Measurements from ENCODE around the gene GSTM3.

GSTM3 gene

DNA sequence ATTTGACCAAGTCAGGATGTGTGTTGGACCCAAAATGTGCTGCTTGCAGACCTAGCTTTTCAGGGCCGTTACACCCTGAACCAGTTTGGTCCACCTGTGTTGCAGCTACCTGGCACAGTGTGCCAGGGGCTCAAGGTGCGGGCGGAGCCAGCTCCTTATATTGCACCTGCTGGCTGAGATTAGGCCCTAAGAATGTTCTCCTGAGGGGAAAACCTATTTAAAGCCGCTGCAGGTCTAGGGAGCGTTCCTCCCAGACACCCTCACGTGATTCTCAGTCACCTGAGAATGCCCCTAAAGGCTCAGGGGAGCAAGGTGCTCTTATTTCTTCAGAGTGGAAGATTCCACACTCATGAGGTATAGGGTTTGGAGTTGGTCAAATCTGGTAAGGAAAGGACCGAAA, 12.0 kb downstream of the GSTM3 start:
- Histone ChIP-seq H4K20me1 (ENCODE audit: insufficient read depth, low read length) (no peaks in the 10 kb centered on the region), H3K9ac (ENCODE audit: low read length) (no peak overlapping the region), H3F3A (ENCODE audit: insufficient read depth, low read length) (no peaks in the 10 kb centered on the region), H3K27ac (ENCODE audit: low read length) (no peak overlapping the region), H3K36me3 (replicated peaks; ENCODE audit: insufficient read depth, low read length) (no peaks in the 10 kb centered on the region), H3K79me2 (ENCODE audit: low read length) (no peaks in the 10 kb centered on the region), H3K27me3 (replicated peaks; ENCODE audit: insufficient read depth, low read length) (no peaks in the 10 kb centered on the region), H3K4me3 (ENCODE audit: low read length) (no peak overlapping the region), H3K9me2 (replicated peaks; ENCODE audit: insufficient read depth, low read length) (no peaks in the 10 kb centered on the region), H2AFZ (ENCODE audit: low read length) (no peak overlapping the region), H3K9me3 (replicated peaks; ENCODE audit: insufficient read depth, low read length) (no peaks in the 10 kb centered on the region), H3K4me1 (ENCODE audit: low read length) (no peaks in the 10 kb centered on the region), H3K4me2 (ENCODE audit: low read depth, low read length) (no peak overlapping the region)
- TF ChIP-seq EZH2phosphoT487 (IDR thresholded peaks at IDR 0.05; ENCODE audit: low read length) (no peak), EZH2 (optimal IDR thresholded peaks at IDR 0.05; ENCODE audit: low read depth, low read length) (no peak)
- TF ChIP-seq, protein P1, sequence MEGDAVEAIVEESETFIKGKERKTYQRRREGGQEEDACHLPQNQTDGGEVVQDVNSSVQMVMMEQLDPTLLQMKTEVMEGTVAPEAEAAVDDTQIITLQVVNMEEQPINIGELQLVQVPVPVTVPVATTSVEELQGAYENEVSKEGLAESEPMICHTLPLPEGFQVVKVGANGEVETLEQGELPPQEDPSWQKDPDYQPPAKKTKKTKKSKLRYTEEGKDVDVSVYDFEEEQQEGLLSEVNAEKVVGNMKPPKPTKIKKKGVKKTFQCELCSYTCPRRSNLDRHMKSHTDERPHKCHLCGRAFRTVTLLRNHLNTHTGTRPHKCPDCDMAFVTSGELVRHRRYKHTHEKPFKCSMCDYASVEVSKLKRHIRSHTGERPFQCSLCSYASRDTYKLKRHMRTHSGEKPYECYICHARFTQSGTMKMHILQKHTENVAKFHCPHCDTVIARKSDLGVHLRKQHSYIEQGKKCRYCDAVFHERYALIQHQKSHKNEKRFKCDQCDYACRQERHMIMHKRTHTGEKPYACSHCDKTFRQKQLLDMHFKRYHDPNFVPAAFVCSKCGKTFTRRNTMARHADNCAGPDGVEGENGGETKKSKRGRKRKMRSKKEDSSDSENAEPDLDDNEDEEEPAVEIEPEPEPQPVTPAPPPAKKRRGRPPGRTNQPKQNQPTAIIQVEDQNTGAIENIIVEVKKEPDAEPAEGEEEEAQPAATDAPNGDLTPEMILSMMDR (IDR thresholded peaks at IDR 0.05; ENCODE audit: low read length): no peak
- DNase-seq: no peak

- H2AFZ ChIP-seq (ENCODE audit: low read length): no peak overlapping the region
- H3K4me1 ChIP-seq (ENCODE audit: low read length): no peaks in the 10 kb centered on the region
- no peaks in the 10 kb centered on the region for H4K20me1 ChIP-seq (ENCODE audit: insufficient read depth, low read length)
- no peak overlapping the region for H3K9ac ChIP-seq (ENCODE audit: low read length)
- H3K27ac ChIP-seq (ENCODE audit: low read length): no peak overlapping the region
- H3K4me2 ChIP-seq (ENCODE audit: low read depth, low read length): no peak overlapping the region
- no peak overlapping the region for H3K4me3 ChIP-seq (ENCODE audit: low read length)
- no peaks in the 10 kb centered on the region for H3K27me3 ChIP-seq (replicated peaks; ENCODE audit: insufficient read depth, low read length)
- H3K36me3 ChIP-seq (replicated peaks; ENCODE audit: insufficient read depth, low read length): no peaks in the 10 kb centered on the region
- no peaks in the 10 kb centered on the region for H3F3A ChIP-seq (ENCODE audit: insufficient read depth, low read length)
- H3K9me2 ChIP-seq (replicated peaks; ENCODE audit: insufficient read depth, low read length): no peaks in the 10 kb centered on the region
- no peaks in the 10 kb centered on the region for H3K79me2 ChIP-seq (ENCODE audit: low read length)
- no peaks in the 10 kb centered on the region for H3K9me3 ChIP-seq (replicated peaks; ENCODE audit: insufficient read depth, low read length)
- TF ChIP-seq EZH2phosphoT487 (IDR thresholded peaks at IDR 0.05; ENCODE audit: low read length) (no peak), EZH2 (optimal IDR thresholded peaks at IDR 0.05; ENCODE audit: low read depth, low read length) (no peak)
- TF ChIP-seq, protein P1 (IDR thresholded peaks at IDR 0.05; ENCODE audit: low read length): no peak
- DNase-seq: no peak
Observed at GRCh38 chr1:109726728-109727373, 14.0 kb downstream of the GSTM3 start.

- no peaks in the 10 kb centered on the region for H3F3A ChIP-seq (ENCODE audit: insufficient read depth, low read length)
Observed at GRCh38 chr1:109726007-109726406, 14.8 kb downstream of the GSTM3 start.

More at GRCh38 chr1:109726007-109726406, 14.8 kb downstream of the GSTM3 start:
- Histone ChIP-seq H3K27ac (ENCODE audit: low read length) (no peak overlapping the region), H3K79me2 (ENCODE audit: low read length) (no peaks in the 10 kb centered on the region), H4K20me1 (ENCODE audit: insufficient read depth, low read length) (no peaks in the 10 kb centered on the region), H3K27me3 (replicated peaks; ENCODE audit: insufficient read depth, low read length) (no peaks in the 10 kb centered on the region), H3K4me3 (ENCODE audit: low read length) (no peak overlapping the region), H3K36me3 (replicated peaks; ENCODE audit: insufficient read depth, low read length) (no peaks in the 10 kb centered on the region), H3K4me2 (ENCODE audit: low read depth, low read length) (no peak overlapping the region), H3K9ac (ENCODE audit: low read length) (no peak overlapping the region), H2AFZ (ENCODE audit: low read length) (no peak overlapping the region), H3K9me3 (replicated peaks; ENCODE audit: insufficient read depth, low read length) (no peaks in the 10 kb centered on the region), H3K9me2 (replicated peaks; ENCODE audit: insufficient read depth, low read length) (no peaks in the 10 kb centered on the region), H3K4me1 (ENCODE audit: low read length) (no peaks in the 10 kb centered on the region)
- DNase-seq: no peak
- no peak for TF ChIP-seq EZH2 (optimal IDR thresholded peaks at IDR 0.05; ENCODE audit: low read depth, low read length)
- TF ChIP-seq, protein P1 (IDR thresholded peaks at IDR 0.05; ENCODE audit: low read length): no peak
- TF ChIP-seq EZH2phosphoT487 (IDR thresholded peaks at IDR 0.05; ENCODE audit: low read length): no peak

Measured in MM.1S (cell line).